ENCODE data around the gene SLC35D1.

SLC35D1 gene

GRCh38 chr1:67031121-67031858, 22.7 kb downstream of the SLC35D1 start:
- intact Hi-C loops (cut with micrococcal nuclease): no loop called here
- Mint-ChIP-seq H3K4me3 (no peak overlapping the region), H3K27ac (no peak overlapping the region), H3K27me3 (no peaks in the 10 kb centered on the region), H3K9me3 (peaks cover 14% of the 10 kb centered on the region), H3K4me1 (ENCODE audit: low read depth) (no peaks in the 10 kb centered on the region), H3K36me3 (ENCODE audit: low read depth) (peaks cover 20% of the 10 kb centered on the region)

DNA sequence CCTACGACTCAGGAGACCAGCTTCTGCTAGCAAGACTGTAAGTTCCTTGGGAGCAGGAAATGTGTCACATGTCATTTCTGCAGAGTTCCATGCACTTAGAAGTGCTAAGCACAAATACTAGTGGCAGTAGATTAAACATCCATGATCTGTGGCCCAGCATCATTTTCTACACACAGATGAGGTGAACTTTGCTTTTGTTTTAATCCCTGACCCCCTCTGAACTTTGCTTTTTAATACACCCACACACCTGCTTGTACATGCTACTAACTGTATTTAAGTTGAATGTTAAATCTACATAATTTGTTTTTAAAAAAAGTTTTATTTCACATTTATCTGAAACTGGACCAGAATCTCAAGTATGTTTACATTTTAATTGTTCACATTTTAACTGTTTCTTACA, 24.5 kb downstream of the SLC35D1 start:
- intact Hi-C loops (cut with micrococcal nuclease): no loop called here
- H3K36me3 Mint-ChIP-seq (ENCODE audit: low read depth): peaks cover 17% of the 10 kb centered on the region
- H3K27ac Mint-ChIP-seq: no peak overlapping the region
- H3K4me3 Mint-ChIP-seq: no peak overlapping the region
- no peaks in the 10 kb centered on the region for H3K4me1 Mint-ChIP-seq (ENCODE audit: low read depth)
- no peaks in the 10 kb centered on the region for H3K27me3 Mint-ChIP-seq
- H3K9me3 Mint-ChIP-seq: no peaks in the 10 kb centered on the region

DNA sequence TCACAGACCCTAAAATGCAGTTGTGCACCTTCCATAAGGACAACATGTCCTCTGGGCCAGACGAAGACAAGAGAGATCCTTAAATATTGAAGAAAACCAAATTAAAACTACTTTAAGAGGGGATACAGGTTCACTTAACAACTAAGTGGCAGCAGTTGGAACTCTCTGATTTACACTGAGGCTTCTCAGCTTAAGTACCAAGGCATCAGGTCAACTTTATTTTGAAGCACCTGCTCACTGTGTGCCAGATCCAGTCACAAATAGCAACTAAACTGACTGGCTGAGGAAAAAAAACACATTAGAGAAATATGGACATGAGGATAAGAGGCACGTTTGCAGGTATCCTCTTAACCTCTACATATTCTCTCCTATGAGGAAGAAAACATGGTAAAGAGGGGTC, 33.2 kb downstream of the SLC35D1 start:
- Mint-ChIP-seq H3K27ac (no peak overlapping the region), H3K4me1 (ENCODE audit: low read depth) (no peaks in the 10 kb centered on the region), H3K27me3 (no peaks in the 10 kb centered on the region), H3K36me3 (ENCODE audit: low read depth) (peaks cover 62% of the 10 kb centered on the region), H3K4me3 (no peak overlapping the region), H3K9me3 (no peaks in the 10 kb centered on the region)
- intact Hi-C loops (cut with micrococcal nuclease): no loop called here

- Mint-ChIP-seq H3K9me3 (no peaks in the 10 kb centered on the region), H3K4me3 (no peak overlapping the region), H3K36me3 (ENCODE audit: low read depth) (peaks cover 61% of the 10 kb centered on the region), H3K27ac (no peak overlapping the region), H3K27me3 (no peaks in the 10 kb centered on the region), H3K4me1 (ENCODE audit: low read depth) (no peaks in the 10 kb centered on the region)
- intact Hi-C loops (cut with micrococcal nuclease): no loop called here
Observed at GRCh38 chr1:67020304-67020703, 33.6 kb downstream of the SLC35D1 start.

GRCh38 chr1:67019600-67020136, 34.3 kb downstream of the SLC35D1 start:
- Mint-ChIP-seq H3K9me3 (no peaks in the 10 kb centered on the region), H3K4me3 (no peak overlapping the region), H3K36me3 (ENCODE audit: low read depth) (peaks cover 55% of the 10 kb centered on the region), H3K4me1 (ENCODE audit: low read depth) (no peaks in the 10 kb centered on the region), H3K27me3 (no peaks in the 10 kb centered on the region), H3K27ac (no peak overlapping the region)
- intact Hi-C loops (cut with micrococcal nuclease): no loop called here

DNA sequence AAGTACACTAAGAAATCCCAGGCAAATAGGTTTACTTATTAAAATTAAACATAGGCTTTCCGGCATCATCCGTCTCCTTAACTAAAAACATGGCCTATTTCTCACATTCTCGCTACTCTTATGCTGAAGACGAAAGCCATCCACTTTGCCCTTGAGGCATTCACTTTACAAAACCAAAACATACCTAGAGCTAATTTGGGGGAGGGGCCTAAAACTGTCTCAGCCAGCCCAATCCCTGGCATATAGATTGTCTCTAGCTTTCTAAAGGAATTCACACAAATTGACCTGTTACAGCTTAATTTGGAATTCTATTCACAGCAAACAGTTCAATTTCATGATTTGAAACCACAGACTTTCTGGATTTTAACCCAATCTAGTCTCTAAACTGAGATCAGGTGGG, 34.8 kb downstream of the SLC35D1 start:
- Mint-ChIP-seq H3K36me3 (ENCODE audit: low read depth) (peaks cover 52% of the 10 kb centered on the region), H3K9me3 (no peaks in the 10 kb centered on the region), H3K4me1 (ENCODE audit: low read depth) (no peaks in the 10 kb centered on the region), H3K27me3 (no peaks in the 10 kb centered on the region), H3K27ac (no peak overlapping the region), H3K4me3 (no peak overlapping the region)
- intact Hi-C loops (cut with micrococcal nuclease): no loop called here

DNA sequence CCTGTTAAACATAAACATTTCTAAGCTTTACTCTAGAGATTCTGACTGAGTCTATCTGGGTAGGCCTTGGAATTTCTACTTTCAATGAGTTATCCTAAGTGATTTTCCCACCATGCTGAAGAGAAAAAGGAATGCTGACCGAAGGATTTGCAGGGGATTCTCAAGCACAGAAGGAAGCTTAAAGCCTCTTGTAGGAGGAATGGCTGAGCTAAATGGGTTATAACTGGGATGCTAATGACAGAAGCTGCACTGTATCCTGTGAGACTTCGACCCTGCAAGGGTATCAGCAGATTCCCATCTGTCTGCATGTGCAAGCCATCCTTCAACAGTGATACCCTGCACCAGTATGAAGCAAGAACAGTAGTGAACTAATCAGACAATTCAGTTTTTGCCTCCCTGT, 35.4 kb downstream of the SLC35D1 start:
- H3K4me3 Mint-ChIP-seq: no peak overlapping the region
- no peak overlapping the region for H3K27ac Mint-ChIP-seq
- no peaks in the 10 kb centered on the region for H3K9me3 Mint-ChIP-seq
- intact Hi-C loops (cut with micrococcal nuclease): no loop called here
- peaks cover 47% of the 10 kb centered on the region for H3K36me3 Mint-ChIP-seq (ENCODE audit: low read depth)
- H3K27me3 Mint-ChIP-seq: no peaks in the 10 kb centered on the region
- H3K4me1 Mint-ChIP-seq (ENCODE audit: low read depth): no peaks in the 10 kb centered on the region

DNA sequence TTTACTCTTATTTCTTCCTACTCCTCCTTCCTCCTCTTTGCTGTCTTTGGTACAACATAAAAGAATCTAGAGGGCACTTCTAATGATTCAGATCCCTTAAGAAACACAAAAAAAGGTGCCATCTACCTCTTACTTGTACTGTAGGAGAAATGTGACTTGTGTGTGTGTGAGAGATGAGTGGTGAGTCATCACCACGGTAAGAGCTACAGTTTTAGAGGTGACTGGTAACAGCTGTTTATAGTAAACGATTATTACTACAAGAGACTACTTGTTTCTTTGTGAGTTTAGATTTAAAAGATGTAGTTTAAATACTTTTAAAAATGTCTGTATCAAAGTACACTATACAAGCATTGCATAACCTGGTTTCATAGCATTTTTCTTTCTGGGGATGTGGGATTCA, 40.4 kb downstream of the SLC35D1 start:
- Mint-ChIP-seq H3K4me3 (no peak overlapping the region), H3K9me3 (no peaks in the 10 kb centered on the region), H3K36me3 (ENCODE audit: low read depth) (peaks cover 27% of the 10 kb centered on the region), H3K27ac (no peak overlapping the region), H3K27me3 (no peaks in the 10 kb centered on the region), H3K4me1 (ENCODE audit: low read depth) (no peaks in the 10 kb centered on the region)
- intact Hi-C loops (cut with micrococcal nuclease): no loop called here

GRCh38 chr1:67009792-67010191, 44.2 kb downstream of the SLC35D1 start:
- Mint-ChIP-seq H3K9me3 (no peaks in the 10 kb centered on the region), H3K27me3 (no peaks in the 10 kb centered on the region), H3K4me3 (no peak overlapping the region), H3K4me1 (ENCODE audit: low read depth) (no peaks in the 10 kb centered on the region), H3K36me3 (ENCODE audit: low read depth) (peaks cover 48% of the 10 kb centered on the region), H3K27ac (no peak overlapping the region)
- intact Hi-C loops (cut with micrococcal nuclease): no loop called here

DNA sequence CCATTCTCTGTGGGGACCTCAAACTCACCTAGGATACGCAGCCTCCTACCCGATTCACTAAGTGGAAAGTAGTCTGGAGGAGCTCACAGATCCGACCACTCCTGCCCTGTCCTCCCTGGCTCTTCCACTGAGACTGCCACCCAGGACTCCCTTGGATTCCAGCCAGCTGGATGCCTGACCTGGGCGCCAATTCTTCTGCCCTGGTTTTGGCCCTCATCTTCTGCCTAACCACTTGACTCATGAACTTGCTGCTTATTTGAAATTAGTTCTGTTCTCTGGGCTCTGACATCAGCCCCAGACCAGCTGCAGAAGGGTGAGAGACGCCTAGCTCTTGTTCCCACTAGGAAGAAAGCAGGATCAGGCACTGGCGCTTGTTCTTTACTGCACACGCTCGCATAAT, 48.9 kb downstream of the SLC35D1 start:
- no peak overlapping the region for H3K27ac Mint-ChIP-seq
- H3K36me3 Mint-ChIP-seq (ENCODE audit: low read depth): peaks cover 45% of the 10 kb centered on the region
- H3K27me3 Mint-ChIP-seq: no peaks in the 10 kb centered on the region
- H3K4me1 Mint-ChIP-seq (ENCODE audit: low read depth): no peaks in the 10 kb centered on the region
- intact Hi-C loops (cut with micrococcal nuclease): no loop called here
- no peak overlapping the region for H3K4me3 Mint-ChIP-seq
- no peaks in the 10 kb centered on the region for H3K9me3 Mint-ChIP-seq

- intact Hi-C loops (cut with micrococcal nuclease): no loop called here
- H3K9me3 Mint-ChIP-seq: no peaks in the 10 kb centered on the region
- no peak overlapping the region for H3K27ac Mint-ChIP-seq
- H3K4me3 Mint-ChIP-seq: no peak overlapping the region
- H3K36me3 Mint-ChIP-seq (ENCODE audit: low read depth): peaks cover 40% of the 10 kb centered on the region
- H3K27me3 Mint-ChIP-seq: no peaks in the 10 kb centered on the region
- H3K4me1 Mint-ChIP-seq (ENCODE audit: low read depth): no peaks in the 10 kb centered on the region
Observed at GRCh38 chr1:67004176-67004575, 49.8 kb downstream of the SLC35D1 start.

DNA sequence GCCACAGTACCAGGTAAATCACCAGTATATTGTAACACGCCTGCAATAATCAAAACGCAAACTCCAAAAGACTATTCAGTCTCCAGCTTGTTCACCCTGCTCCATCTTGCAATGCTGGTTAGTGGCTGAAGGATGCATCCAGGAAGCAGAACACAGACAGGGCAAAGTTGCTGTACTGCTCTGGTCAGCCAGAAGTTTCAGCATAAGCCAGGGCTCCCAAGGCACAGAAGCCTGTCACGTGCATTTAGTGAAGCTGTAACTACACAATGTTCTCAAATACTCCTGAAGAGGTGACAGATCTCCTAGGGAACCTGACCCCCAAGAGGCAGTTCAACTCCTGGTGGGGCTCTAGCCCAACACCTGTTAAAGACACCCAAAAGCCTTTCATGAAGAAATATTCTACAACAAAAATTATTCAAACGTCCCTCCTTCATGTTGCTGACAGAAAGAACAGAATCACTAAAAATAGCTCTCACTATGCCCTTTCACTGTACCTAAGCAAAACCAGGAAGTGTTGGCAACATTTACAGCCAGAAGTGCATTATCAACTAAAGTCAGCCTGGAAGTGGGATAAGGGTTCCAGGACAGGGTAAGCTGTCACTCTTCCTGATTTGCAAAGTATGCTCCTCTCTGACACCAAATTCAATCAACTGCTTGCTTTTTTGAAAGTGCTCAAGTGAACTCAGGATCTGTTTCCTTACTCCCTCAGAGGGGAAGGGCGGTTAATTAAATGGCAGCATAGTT, 52.1 kb downstream of the SLC35D1 start:
- Mint-ChIP-seq H3K9me3 (no peaks in the 10 kb centered on the region), H3K4me3 (no peak overlapping the region), H3K27ac (no peak overlapping the region), H3K36me3 (ENCODE audit: low read depth) (peaks cover 34% of the 10 kb centered on the region), H3K4me1 (ENCODE audit: low read depth) (no peaks in the 10 kb centered on the region), H3K27me3 (no peaks in the 10 kb centered on the region)
- intact Hi-C loops (cut with micrococcal nuclease): no loop called here

GRCh38 chr1:66999640-67000400, 54.1 kb downstream of the SLC35D1 start:
- Mint-ChIP-seq H3K9me3 (no peaks in the 10 kb centered on the region), H3K27ac (no peak overlapping the region), H3K4me3 (no peak overlapping the region), H3K36me3 (ENCODE audit: low read depth) (peaks cover 26% of the 10 kb centered on the region), H3K4me1 (ENCODE audit: low read depth) (no peaks in the 10 kb centered on the region), H3K27me3 (no peaks in the 10 kb centered on the region)
- intact Hi-C loops (cut with micrococcal nuclease): no loop called here

- intact Hi-C loops (cut with micrococcal nuclease): no loop called here
- Mint-ChIP-seq H3K4me1 (ENCODE audit: low read depth) (no peaks in the 10 kb centered on the region), H3K36me3 (ENCODE audit: low read depth) (peaks cover 26% of the 10 kb centered on the region), H3K27ac (no peak overlapping the region), H3K27me3 (no peaks in the 10 kb centered on the region), H3K4me3 (no peak overlapping the region), H3K9me3 (no peaks in the 10 kb centered on the region)
Observed at GRCh38 chr1:66998972-66999371, 55.0 kb downstream of the SLC35D1 start.
